Amniotic epithelial cell (primary cell): ENCODE data around the gene MSANTD2.

Source experiments
- DNase-seq: peaks from one replicate; pipeline ENCODE4 v3.0.0-alpha.2; 2010; ENCODE audit warnings: low read depth

Gene MSANTD2

GRCh38 chr11:124736736-124737135 lies 63.5 kb downstream of the MSANTD2 start:
- no peak for DNase-seq

DNA sequence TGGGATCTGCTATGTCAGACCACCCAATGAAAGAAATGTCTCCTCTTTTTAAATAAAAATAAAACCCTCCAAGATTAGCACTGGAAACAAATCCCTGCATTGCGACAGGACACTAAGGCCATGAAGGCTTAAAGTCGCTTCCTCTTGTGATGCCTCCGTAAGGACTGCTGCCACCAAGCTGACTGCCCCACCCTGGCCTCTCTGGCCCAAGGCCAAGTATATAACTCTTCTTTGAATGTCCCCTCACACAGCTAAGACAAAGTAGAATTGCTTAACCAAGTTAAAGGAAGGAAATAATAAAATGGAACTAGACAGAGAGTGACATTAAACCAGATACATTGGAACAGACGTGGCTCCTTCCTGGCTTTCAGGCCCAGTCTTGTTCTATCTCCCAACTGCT lies 68.0 kb downstream of the MSANTD2 start:
- no peak for DNase-seq

GRCh38 chr11:124729571-124729970 lies 70.6 kb downstream of the MSANTD2 start:
- DNase-seq = no peak

GRCh38 chr11:124728134-124728533 lies 72.1 kb downstream of the MSANTD2 start:
- DNase-seq = no peak

DNA sequence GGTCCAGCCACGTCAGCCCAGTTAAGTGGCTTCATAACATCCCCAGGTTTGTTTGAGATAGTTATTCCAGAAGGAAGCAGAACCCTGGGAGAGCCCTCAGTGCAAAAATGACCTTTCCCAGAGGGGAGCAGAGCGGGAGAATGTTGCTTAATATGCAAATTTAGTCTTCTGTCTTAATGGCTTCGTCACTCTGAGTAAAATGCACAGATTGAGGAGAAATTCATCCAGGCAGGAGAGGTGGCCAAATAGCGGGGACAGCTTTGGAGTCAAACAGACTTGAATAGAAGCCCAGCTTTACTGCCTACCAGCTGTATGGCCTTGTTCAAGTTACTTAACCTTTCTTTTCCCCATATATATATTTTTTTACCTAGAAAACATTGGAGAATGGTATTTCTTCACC lies 72.7 kb downstream of the MSANTD2 start:
- no peak for DNase-seq

DNA sequence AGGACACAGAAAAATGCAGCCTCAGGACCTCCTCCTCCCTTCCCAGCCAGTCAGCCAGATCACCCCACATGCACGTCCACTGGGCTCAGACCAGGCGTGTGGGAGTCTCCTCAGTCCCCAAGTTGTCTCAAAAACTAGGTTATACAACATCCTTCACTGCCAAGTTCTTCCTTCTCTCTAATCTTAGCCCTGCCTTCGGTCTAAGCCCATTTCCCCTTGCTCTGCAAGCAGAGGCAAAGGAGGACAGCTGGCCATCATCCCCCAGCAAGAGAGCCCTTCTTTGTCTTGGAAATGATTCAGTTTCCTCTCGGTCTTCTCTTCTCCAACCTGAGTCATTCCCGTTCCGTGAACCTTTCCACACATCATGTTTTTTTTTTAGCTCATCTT lies 74.5 kb downstream of the MSANTD2 start:
- DNase-seq = no peak

DNA sequence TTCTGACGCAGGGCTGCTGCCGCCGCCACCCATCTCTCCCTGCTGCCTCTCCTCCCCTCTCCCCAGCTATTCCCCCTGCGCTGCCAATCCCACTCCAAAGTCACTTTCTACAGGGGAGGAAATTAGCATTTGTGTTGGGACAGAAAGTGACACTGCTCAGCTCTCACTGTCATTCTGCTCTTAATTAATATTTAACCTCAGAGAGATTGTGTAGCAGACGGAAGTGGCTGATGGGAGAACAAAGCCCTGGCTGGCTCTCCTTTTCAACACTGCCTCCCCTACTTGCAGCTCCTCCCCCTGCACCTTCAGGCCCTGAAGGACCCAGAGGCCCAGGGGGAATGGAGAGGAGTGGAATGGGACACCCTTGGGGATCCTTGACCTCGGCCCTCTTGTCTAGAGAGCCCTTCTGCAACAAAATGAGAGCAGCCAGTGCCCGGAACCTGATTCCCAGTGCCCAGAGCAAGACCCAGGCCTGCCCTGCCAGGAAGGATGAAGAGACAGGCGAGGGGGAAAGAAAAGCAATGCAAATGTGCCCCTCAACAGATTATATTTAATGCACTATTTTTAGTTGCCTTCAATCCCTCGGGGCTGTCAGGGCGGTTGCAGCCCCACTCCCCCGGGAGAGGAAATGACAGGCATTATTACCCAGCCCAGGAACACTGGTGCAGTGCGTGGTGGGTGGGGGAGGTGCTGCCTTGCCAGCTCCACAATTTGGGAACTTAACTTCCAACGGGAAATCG lies 75.1 kb downstream of the MSANTD2 start:
- no peak for DNase-seq

GRCh38 chr11:124722176-124722575 lies 78.0 kb downstream of the MSANTD2 start:
- no peak for DNase-seq

- DNase-seq = no peak
Observed at GRCh38 chr11:124719534-124719933, 80.7 kb downstream of the MSANTD2 start.

DNA sequence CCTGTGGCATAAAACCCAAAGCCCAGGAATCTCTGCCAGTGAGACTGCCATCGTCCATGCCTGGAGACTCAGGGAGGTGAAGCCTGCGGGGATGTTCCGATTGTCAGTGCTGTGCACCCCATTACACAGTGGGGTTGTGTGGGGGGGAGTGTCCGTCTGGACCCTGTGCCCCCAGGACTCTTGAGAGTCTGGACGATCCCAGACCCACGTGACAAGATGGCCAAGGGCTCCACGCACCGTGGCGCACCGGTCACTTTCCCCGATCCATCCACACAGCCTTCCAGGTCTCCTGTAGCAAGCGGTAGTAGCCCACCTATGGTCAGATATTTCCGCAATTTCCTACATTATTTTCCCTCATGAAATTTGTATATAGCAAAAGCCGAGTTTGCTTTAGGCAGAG lies 81.4 kb downstream of the MSANTD2 start:
- DNase-seq = no peak

DNA sequence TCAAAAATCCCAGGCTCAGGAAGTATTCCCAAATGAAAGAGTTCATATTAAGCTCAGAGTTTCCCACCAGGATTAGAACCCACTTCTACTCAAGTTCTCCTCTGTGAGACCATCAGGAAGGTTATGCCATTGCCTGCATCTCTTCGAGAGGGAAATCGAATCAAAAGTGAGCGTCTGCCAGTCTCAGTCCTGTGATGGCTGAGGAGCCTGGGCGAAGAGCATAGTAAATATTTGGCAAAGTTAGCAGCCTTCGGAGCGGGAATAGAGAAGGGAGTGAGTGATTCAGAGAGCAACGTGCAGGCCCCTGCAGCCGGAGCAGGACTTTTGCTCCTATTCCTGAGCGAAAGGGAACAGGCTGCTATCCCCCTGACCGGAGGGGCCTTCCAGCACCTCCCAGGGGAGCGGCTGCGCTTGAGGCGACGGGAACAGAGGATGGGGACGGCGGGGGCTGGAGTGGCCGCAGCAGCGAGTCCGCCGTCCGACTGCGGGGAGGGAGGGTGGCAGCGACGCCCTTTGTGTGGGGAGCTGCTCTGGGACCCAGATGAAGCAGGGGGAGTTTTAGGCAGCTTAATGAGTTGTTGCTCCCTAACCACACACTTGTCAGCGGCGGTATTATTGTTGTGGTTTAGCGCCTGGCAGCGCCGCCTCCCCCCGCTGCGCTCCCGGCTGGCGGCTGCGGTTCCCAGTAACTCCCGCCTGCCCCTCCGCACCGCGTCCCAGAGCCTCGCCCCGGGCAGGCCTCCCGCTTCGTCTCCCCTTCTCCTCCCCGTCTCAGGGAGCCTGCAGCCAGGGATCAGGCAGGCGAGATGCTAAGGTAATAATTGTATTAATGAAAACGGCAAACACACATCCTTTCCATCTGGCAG lies 82.2 kb downstream of the MSANTD2 start:
- DNase-seq = peak; percentile 28

- DNase-seq = no peak
Observed at GRCh38 chr11:124717421-124717785, 82.8 kb downstream of the MSANTD2 start.

DNA sequence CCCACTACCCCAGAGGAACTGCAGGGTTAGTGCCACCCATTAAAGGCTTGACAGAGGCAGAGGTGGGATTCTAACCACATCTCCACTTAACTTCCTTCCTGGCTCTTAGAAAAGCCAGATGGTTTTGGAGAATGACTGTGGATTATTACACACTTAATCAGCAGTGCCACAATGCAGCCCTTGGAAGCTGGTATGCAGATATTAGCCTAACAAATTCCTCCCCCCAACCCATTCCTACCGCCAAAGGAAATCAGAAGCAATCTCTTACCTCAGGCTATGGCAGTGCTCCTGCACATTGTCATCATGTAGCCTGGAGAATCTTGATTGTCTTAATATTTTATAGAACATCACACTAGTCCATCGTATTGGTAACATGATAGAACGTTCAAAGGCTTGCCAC lies 83.6 kb downstream of the MSANTD2 start:
- no peak for DNase-seq
